Subcutaneous adipose tissue (tissue), 4 donors: Measurements from ENCODE around the gene RUNX2. TPM values are rescaled to one million over a fixed set of nuclear protein-coding genes. Genes with fewer than 3 reads are reported as not detected.

Source experiments
- total RNA-seq, 4 donors: library from RNA; depleted of rRNA; stranded (reverse); fragments of >200 nt; gene quantifications; one replicate each; pipeline ENCODE4 v1.1.0, GENCODE V29; 2016
- TF ChIP-seq, protein P1 (sequence below): fragments of 450-650 bp; IDR thresholded peaks from one replicate; pipeline ENCODE4 v1.5.1; 2016; ENCODE audit warnings: low read depth, mild to moderate bottlenecking, control low read depth, antibody characterized with exemption, moderate library complexity

The RUNX2 gene
- total RNA-seq, 4 donors from 2014 or later, result 1.3 to 4.6 (median 2.6) TPM

DNA sequence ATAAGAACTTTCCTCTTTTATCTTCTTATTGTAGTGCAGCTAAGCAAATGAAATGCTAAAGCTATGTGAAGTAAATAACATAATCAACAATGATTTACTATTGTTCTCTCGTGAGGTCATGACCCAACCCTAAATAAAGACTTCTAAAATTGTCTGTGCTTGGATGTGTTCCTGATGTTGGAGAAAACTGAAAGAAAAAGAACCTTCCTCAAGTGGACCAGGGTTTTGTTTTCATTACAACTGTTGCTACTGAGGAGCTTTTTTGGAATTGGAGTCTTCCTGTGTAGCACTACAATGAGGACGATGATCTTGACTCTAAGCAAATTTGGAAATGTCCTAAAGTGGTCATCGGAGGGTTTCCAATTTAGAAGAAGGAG lies 109.3 kb downstream of the RUNX2 start:
- TF ChIP-seq, protein P1, sequence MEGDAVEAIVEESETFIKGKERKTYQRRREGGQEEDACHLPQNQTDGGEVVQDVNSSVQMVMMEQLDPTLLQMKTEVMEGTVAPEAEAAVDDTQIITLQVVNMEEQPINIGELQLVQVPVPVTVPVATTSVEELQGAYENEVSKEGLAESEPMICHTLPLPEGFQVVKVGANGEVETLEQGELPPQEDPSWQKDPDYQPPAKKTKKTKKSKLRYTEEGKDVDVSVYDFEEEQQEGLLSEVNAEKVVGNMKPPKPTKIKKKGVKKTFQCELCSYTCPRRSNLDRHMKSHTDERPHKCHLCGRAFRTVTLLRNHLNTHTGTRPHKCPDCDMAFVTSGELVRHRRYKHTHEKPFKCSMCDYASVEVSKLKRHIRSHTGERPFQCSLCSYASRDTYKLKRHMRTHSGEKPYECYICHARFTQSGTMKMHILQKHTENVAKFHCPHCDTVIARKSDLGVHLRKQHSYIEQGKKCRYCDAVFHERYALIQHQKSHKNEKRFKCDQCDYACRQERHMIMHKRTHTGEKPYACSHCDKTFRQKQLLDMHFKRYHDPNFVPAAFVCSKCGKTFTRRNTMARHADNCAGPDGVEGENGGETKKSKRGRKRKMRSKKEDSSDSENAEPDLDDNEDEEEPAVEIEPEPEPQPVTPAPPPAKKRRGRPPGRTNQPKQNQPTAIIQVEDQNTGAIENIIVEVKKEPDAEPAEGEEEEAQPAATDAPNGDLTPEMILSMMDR, result no peak

DNA sequence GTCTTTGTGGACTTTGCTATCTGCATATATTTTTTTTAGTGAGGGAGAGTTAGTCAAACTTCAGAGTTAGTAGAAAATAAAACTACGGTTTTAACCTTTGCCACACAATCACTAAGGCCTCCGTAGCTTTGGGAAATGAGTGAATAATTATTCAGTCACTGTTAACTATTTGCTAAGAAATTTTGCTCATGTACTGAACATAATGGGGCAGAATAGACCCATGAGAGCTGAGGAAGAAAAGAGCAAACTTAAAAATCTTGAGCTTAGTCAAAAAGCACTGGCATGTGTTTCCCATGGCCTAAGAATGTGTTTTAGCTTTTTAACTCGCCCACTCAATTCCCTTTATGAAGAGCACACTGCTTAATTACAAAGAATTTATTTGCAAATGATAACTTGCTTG lies 110.0 kb downstream of the RUNX2 start:
- TF ChIP-seq, protein P1, result no peak

DNA sequence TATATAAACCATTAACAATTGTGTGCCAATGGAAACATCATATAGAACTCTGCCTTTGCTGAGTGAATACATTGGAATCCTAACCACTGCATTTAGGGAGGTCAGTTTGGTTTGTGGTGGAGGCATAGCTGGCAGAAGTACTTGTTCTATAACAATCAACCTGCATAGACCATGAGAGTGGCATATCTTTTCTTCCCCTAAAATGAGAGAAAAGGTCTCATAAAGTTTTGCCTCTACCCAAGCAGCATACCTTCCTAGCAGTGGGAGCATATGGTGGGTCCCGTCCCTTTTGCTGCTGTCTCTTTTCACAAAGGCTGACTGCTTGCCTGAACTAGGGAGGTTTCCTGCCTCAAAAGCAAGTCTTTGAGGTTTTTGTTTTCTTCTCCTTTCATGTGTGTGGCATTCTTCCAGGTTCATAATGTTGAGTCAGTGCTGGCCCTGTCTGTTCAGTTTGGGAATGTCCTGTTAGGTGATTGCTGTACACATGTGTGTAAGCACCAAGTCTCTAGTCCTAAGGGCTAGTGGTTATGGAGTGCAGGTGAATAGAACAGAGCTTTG lies 110.8 kb downstream of the RUNX2 start:
- TF ChIP-seq, protein P1, result no peak

DNA sequence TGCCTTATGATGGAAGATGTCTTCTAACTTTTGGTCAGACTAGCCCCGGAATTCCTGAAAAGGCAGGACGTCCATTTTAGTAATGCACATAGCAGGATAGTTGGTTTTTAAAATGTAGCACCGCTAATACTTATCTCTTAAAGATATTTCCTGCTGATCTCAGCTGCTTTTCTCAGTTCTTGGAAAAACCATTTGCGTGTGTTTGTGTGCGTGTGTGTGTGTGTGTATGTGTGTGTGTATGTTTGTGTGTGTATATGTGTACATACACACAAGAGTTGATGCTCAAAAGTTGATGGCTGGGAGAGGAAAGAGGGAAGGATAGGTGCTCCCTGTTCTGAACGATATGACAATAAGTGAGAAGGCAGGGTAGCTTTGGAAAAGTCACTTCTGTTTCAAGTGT lies 111.3 kb downstream of the RUNX2 start:
- TF ChIP-seq, protein P1, result no peak

DNA sequence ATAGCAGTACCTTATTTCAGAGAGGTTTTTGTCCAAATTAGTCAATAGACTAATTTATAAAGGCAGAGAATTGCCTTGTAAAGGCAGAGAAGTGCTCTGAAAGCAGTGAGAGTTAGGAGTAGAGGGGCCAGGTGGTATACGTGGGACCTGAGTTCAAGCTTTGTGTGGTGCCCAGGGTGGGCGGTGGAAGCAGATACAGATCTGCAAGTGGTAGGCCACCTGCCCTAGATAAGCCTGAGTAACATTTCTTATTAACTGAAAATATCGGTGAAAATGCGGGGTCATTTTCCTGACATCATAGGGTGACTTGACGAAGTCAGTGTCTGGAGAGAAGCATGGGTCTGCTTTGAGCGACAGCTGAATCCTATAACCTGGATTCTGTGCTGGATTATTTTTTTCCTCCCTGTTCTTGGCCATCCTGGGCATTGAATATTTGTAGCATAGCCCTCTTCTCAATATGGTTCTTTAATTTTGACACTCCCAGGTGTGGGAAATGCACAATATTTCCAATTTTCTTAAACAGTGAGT lies 111.8 kb downstream of the RUNX2 start:
- TF ChIP-seq, protein P1, result no peak

DNA sequence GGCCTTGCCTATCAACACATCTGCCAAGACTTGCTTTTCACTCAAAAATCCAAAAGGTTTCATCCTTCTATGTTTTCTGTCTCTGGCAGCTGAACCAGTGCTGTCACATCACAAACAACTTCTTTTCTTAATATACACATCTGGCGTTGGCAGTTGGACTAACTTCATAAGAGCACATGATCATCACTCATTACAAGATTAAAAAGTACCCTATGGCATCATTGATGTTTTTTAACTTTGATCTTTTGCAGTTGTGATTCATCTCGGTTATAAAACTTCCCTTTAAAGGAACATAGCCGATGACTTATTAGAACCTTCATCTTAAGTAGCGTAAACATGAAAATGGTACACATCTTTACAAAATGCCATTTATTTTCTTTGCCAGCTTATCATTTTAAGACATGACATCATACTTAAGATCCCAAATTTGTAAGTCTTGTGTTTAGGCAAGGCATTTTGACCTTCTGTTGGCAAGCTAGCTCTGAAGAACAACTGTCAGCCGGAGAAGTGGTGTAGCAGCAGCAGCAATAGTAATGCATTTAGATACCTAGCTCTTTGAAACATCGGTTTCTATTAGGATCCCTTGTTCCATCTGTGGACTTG lies 113.8 kb downstream of the RUNX2 start:
- TF ChIP-seq, protein P1, result no peak

DNA sequence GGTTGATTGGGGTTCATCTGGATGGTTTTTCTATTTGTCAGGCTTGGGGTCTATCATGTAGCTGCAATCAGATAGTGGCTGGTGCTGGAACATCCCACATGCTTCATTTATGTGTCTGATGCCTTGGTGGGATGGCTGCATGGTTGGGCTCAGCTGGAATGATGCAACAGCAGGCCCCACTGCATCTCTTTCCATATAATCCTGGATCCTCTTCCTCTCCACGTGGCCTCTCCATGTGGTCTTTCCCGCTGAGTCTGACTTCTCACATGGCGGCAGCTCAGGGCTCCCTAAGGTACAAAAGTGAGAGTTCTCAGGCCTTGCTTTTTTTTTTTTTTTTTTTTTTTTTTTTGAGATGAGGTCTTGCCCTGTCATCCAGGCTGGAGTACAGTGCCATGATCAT lies 114.6 kb downstream of the RUNX2 start:
- TF ChIP-seq, protein P1, result no peak
